Measurements from ENCODE around the gene STX2.
"Not testable (repeated sequence)": the region's sequence is repeated elsewhere in the genome, so short reads cannot be mapped to it uniquely, and the experiment has no call there.

Gene STX2

GRCh38 chr12:130870442-130871285, 31.6 kb upstream of the STX2 start:
- DNase-seq (ENCODE audit: low read depth): peak; percentile 50

- DNase-seq (ENCODE audit: low read depth): no peak
Observed at GRCh38 chr12:130868412-130868811, 29.4 kb upstream of the STX2 start.

- no peak for DNase-seq (ENCODE audit: low read depth)
Observed at GRCh38 chr12:130863298-130863697, 24.2 kb upstream of the STX2 start.

GRCh38 chr12:130862771-130863170, 23.7 kb upstream of the STX2 start:
- not testable (repeated sequence) for DNase-seq (ENCODE audit: low read depth)

- no peak for DNase-seq (ENCODE audit: low read depth)
Observed at GRCh38 chr12:130862161-130862560, 23.1 kb upstream of the STX2 start.

- no peak for DNase-seq (ENCODE audit: low read depth)
Observed at GRCh38 chr12:130860311-130860710, 21.3 kb upstream of the STX2 start.

- no peak for DNase-seq (ENCODE audit: low read depth)
Observed at GRCh38 chr12:130859161-130859560, 20.1 kb upstream of the STX2 start.

- no peak for DNase-seq (ENCODE audit: low read depth)
Observed at GRCh38 chr12:130858084-130858483, 19.0 kb upstream of the STX2 start.

GRCh38 chr12:130856088-130856487, 17.0 kb upstream of the STX2 start:
- no peak for DNase-seq (ENCODE audit: low read depth)

GRCh38 chr12:130850418-130851021, 11.5 kb upstream of the STX2 start:
- DNase-seq (ENCODE audit: low read depth): no peak

GRCh38 chr12:130849561-130850417, 10.7 kb upstream of the STX2 start:
- DNase-seq (ENCODE audit: low read depth): no peak

- not testable (repeated sequence) for DNase-seq (ENCODE audit: low read depth)
Observed at GRCh38 chr12:130848785-130849305, 9.8 kb upstream of the STX2 start.

- DNase-seq (ENCODE audit: low read depth): not testable (repeated sequence)
Observed at GRCh38 chr12:130848105-130848504, 9.1 kb upstream of the STX2 start.

- no peak for DNase-seq (ENCODE audit: low read depth)
Observed at GRCh38 chr12:130847112-130847511, 8.1 kb upstream of the STX2 start.

- no peak for DNase-seq (ENCODE audit: low read depth)
Observed at GRCh38 chr12:130846369-130846768, 7.3 kb upstream of the STX2 start.

GRCh38 chr12:130839770-130840404, 837 bp upstream of the STX2 start:
- no peak for DNase-seq (ENCODE audit: low read depth)

- peak; percentile 20 for DNase-seq (ENCODE audit: low read depth)
Observed at GRCh38 chr12:130838284-130838950, 633 bp downstream of the STX2 start.

- no peak for DNase-seq (ENCODE audit: low read depth)
Observed at GRCh38 chr12:130835436-130835835, 3.6 kb downstream of the STX2 start.

GRCh38 chr12:130835011-130835410, 4.0 kb downstream of the STX2 start:
- DNase-seq (ENCODE audit: low read depth): no peak

- DNase-seq (ENCODE audit: low read depth): no peak
Observed at GRCh38 chr12:130832561-130833209, 6.4 kb downstream of the STX2 start.

GRCh38 chr12:130831876-130832405, 7.1 kb downstream of the STX2 start:
- DNase-seq (ENCODE audit: low read depth): no peak

All from stimulated activated CD8-positive, alpha-beta memory T cell treated with anti-CD3 and anti-CD28 coated beads, Interleukin-7, amount 100 ng/mL, for 24 hours (primary cell).